NCI-H1436 treated with DMSO at 0.1 percent for 48 hours (cell line): ENCODE measurements around the gene FNIP2.
"Not testable (repeated sequence)": the region's sequence is repeated elsewhere in the genome, so short reads cannot be mapped to it uniquely, and the experiment has no call there.

Source experiments
- DNase-seq: peaks from one replicate; lab custom pipeline; 2025; lab: John Stamatoyannopoulos, UW

The FNIP2 gene

GRCh38 chr4:158814636-158815330, 46.0 kb downstream of the FNIP2 start:
- no peak for DNase-seq

DNA sequence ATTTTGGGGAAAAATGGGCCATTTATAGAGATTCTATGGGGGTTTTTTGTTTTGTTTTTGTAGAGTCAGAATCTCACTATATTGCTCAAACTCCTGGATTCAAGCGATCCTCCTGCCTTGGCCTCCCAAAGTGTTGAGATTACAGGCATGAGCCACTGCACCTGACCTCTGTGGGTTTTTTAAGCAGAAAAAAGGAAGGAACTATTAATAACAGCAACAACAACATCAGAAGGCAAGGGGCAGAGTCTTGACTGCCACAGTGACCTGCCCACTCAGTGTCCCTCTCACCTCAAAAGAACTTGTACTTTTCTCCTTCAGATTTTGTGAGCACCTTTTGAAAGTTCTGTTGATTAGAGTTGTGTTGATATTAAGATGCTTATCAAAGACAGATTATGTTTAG, 48.1 kb downstream of the FNIP2 start:
- DNase-seq, result no peak

GRCh38 chr4:158817562-158818296, 48.9 kb downstream of the FNIP2 start:
- DNase-seq, result no peak

GRCh38 chr4:158818560-158819140, 49.8 kb downstream of the FNIP2 start:
- no peak for DNase-seq

- DNase-seq, result no peak
Observed at GRCh38 chr4:158819942-158820786, 51.3 kb downstream of the FNIP2 start.

DNA sequence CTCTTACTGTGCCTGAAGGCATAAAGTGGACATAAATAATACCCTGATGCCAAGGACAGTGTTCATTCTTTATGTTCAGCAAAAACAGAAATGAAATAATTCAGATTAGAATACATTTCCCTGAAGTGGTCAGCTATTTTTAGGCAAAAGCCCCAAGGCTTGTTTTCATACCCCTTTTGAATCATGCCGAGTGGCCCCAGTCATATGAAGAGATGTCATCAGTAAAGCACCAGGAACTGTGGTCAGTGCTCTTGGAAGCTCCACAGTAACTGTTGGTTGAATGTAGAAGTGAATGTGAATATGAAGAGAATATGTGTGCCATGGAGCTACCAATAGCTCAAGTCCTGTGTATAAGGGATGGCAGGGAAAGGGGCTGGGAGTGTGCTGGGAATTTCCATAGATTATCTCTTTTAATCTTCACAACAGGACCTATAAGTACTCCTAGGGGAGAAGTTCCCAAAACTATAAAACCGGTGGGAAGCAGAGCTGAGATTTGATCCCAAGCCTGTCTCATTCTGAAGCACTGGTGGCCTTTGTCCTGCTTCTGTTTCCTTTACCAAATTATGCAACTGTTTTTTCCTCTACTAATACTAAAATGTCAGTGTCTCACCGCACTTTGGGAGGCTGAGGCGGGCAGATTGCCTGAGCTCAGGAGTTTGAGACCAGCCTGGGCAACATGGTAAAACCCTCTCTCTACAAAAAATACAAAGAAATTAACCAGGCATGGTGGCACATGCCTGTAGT, 52.6 kb downstream of the FNIP2 start:
- no peak for DNase-seq

GRCh38 chr4:158822348-158822747, 53.5 kb downstream of the FNIP2 start:
- no peak for DNase-seq

DNA sequence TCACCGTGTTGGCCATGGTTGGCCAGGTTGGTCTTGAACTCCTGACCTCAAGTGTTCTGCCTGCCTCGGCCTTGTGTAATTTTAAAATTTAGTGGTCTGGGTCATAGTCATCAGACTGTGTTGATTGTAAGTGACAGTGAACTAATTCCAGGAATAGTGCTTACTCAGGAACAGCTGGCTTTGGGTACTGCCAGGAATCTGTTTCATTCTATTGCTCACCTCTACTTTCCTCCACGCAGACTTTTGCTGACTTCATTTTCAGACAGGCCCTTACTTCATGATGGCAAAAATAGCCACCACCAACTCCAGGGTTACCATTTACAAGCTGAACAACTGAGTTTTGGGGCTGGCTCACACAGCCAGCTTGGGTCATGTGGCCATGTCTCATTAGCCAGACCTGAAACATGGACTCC, 54.6 kb downstream of the FNIP2 start:
- no peak for DNase-seq

DNA sequence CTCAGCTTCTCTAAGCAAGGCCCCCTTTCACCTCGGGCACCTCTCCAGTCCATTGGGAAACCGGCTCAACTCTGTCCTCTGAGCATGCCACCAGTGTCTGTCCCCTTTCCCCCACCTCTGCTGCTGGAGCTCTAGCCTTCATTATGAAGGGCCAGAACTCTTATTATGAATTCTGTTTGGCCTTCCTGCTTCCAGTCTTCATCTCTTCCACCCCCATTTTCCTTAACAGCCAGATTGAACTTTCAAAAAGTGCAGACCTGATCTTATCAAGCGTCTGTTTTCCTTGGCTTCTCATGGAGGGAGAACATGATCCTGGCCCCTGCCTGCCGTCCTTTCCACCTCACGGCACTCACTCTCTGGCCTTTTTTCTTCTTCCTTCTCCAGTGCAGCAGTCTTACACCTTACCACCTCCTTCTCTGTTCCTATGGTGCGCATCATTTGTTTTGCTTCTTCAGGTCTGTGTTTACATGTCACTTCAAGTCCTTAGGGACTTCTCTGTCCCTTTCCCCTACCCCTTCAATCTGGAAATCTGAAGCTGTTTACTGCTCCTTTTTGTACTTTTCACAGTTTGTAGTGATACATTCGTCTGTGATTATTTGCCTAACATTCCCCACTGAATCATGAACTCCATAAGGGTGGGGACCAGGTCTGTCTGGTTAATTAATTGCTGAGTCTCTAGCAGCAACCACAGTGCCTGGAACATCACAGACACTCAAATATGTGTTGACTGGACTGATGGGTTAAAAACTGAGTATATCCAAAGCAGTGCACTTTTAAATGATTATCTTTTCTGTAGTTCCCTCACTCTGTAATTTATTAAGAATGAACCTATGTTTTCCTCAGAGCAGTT, 55.8 kb downstream of the FNIP2 start:
- no peak for DNase-seq

DNA sequence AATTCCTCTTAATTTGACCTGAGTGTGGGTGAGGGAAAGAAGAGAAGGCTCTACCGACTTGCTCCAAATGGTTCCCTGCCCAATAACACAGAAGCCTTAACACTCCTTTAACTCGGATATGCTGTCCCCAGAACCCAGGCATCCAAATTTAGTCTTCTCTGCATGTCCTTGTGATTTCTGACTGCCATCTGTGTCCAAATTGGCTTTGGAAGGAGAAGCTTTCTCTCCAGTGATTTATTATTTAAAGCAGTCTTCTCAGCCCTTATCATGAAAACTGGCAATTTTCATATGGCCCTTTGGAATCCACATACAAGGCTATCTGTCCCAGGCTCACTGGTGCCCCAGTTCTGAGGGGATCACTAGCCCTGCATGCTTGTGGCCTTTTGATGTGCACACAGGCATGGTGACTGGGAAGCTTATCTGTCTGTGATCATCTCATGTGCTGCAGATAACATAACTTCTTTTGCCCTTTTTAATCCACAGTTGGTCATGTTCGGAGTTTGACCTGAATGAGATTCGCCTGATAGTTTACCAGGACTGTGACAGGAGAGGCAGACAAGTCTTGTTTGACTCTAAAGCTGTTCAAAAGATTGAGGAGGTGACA, 56.7 kb downstream of the FNIP2 start:
- DNase-seq, result no peak

DNA sequence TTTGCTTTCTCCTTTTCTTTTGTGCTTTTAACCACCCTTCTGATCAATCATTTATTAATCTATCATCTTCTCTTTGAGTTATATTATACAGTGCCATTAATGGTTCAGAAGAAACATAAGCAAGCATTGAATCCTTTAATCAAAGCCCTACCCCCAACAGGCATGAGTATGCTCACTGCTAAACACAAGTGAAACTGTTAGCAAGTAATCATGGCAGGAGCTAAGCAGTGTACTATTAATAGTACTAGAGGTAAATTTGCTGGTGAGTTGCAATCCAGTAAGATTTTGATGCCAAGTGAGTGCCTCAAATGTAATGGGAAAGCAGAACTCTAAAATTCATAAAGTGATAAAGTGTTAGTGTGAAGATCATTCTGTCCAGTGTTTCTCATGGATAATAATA, 57.2 kb downstream of the FNIP2 start:
- DNase-seq, result no peak

DNA sequence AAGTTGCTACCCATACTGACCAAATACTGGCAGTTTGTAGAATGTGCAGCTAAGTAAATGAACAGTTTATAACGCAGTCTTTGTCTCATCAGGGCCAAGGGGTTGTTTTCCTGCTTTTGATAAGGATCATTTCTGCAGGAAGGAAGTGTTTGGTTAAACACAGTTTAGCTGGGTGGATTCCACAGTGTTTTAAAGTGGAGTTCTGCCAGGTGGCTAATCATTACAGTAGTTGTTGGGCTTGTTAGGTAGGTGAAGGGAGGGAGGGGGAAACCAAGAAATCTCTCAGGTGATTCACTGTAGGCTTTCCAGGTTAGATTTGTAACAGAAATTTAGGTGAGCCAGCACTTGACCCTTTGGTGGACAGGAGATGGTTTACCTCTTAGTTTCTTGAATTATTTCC, 58.1 kb downstream of the FNIP2 start:
- no peak for DNase-seq

DNA sequence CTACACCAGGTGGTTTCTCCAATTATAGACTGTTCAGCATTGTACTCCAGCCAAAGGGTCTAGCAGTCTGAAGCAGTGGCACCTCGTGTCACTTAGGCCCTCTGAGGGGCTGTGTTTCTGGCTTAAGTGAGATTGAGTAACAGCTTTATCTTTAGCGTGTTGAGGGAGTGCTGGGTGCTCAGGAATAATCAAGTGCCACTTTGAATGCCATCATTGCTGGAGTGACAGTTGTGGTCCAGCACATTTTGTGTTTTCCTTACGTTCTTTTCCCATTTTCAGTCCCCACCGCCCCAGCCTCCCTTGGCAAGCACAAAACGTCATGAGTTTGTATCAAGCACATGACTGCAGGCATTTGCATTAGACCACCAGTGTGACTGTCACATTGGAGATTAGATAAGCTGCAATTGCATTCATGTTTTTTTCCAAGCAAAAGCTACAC, 58.7 kb downstream of the FNIP2 start:
- DNase-seq, result no peak

GRCh38 chr4:158828151-158828550, 59.3 kb downstream of the FNIP2 start:
- not testable (repeated sequence) for DNase-seq

DNA sequence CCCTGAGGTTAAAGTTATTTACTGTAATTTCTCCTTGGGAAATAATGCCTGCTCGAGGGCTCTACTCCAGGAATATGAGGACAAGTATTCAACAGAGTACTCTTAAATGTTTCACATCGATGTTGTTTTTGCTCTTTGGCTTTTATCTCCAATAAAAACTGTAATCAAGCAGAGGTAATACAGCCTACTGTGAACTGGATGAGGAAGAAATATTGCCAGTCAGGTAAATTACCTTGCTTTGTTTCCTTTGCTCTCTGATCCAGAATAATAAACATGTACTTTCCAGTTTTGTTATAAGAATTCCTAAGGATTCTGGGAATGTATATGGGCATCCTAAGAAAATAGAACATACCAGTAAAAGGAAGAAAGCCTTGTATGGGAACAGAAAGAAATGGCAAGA, 60.4 kb downstream of the FNIP2 start:
- no peak for DNase-seq

- DNase-seq, result no peak
Observed at GRCh38 chr4:158833602-158834001, 64.8 kb downstream of the FNIP2 start.

DNA sequence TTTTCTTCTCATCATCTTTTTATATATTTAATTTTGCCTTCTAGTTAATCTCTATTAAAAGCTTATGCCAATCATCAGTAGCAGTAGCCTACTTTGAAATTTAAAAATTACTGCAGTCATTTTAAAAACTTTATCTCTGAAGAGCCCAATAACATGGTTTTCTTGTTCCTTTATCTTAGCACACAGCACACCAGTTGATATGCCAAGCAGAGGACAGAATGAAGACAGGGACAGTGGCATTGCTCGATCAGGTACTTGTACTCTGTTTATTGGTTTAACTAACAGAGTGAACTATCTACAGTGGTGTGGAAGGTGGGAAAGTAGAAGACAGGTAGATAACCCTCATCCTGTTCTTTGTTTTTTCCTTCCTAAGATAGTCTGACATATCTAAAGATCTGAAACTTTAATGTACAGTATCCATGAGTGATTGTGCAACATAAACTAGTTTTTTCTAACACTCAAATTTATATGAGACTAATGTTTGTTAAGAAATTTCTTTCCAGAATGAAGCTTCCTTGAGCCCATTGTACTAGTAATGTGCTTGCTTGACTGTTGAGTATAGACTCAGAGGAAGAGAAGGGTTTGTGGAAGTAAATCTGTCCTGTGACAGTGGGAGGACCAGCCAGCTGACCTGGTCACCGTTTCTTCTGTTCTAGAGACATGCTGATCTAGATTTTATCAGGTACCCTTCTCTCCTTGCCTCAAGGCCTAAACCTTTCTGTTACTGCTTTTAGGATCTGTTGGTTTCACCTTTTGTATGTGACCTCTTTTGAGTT, 66.6 kb downstream of the FNIP2 start:
- DNase-seq, result no peak

GRCh38 chr4:158836002-158836369, 67.2 kb downstream of the FNIP2 start:
- no peak for DNase-seq

- DNase-seq, result no peak
Observed at GRCh38 chr4:158836828-158837449, 68.1 kb downstream of the FNIP2 start.
